ENCODE results near the gene IL15RA. TPM values are rescaled to one million over a fixed set of nuclear protein-coding genes. Genes with fewer than 3 reads are reported as not detected.

IL15RA gene
- total and polyA plus RNA-seq, 2 donors (not counting 1 experiment from before 2014, with no cell fraction given) = 9.3 to 9.6 TPM

DNA sequence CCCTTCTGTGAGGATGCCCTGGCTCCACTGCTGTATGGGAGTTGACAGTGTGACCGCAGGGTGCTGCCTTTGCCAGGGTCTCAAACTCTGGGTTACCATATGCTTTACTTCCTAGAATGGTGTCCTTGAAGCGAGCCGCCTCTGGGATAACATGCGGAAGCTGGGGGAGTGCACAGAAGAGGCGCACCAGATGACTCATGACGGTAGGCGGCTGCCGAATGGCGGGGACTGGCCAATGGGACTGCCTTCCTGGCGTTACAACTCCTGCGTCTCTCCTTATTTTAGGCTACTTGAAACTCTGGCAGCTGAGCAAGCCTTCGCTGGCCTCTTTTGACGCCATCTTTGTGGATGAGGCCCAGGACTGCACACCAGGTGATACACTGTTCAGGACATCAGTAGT lies 60.0 kb downstream of the IL15RA start:
- Histone ChIP-seq H3K4me1 (ENCODE audit: control insufficient read depth in 2 of 2, insufficient read depth in 2 of 2, low read length in 2 of 2) (no peaks in the 10 kb centered on the region), H3K36me3 (replicated peaks in 1 of 2; ENCODE audit: control extremely low read depth in 1 of 2, control insufficient read depth in 1 of 2, extremely low read depth in 1 of 2, insufficient read depth in 2 of 2, low read length in 1 of 2) (peaks cover 19 to 92% of the 10 kb centered on the region in 2 experiments), H3K27me3 (replicated peaks in 1 of 4; ENCODE audit: control extremely low read depth in 1 of 4, control insufficient read depth in 3 of 4, insufficient read depth in 4 of 4, low read length in 3 of 4) (no peaks in the 10 kb centered on the region), H3K27ac (ENCODE audit: low read length in 2 of 2) (no peak overlapping the region), H3K4me3 (ENCODE audit: control extremely low read depth in 1 of 5, extremely low read depth in 1 of 5, insufficient read depth in 1 of 5, low read depth in 2 of 5, low read length in 4 of 5) (no peak overlapping the region), H3K9me3 (ENCODE audit: control extremely low read depth in 1 of 3, control insufficient read depth in 2 of 3, insufficient read depth in 1 of 3, low read length in 2 of 3) (no peaks in the 10 kb centered on the region), H3K9ac (ENCODE audit: low read length) (no peak overlapping the region), H4K20me1 (ENCODE audit: control insufficient read depth, insufficient read depth, low read length, poor library complexity, severe bottlenecking) (peaks cover 4% of the 10 kb centered on the region), H3K79me2 (ENCODE audit: control insufficient read depth, insufficient read depth, low read length) (no peaks in the 10 kb centered on the region), H3K4me2 (replicated peaks; ENCODE audit: low read depth, low read length, poor library complexity, severe bottlenecking) (no peak overlapping the region), H2AFZ (ENCODE audit: insufficient read depth, low read depth, low read length, poor library complexity, severe bottlenecking) (no peak overlapping the region)
- no peaks in the 10 kb centered on the region for H3K27me3 Mint-ChIP-seq
- POLR2A ChIA-PET = no interaction called here
- H3K4me1 Mint-ChIP-seq = no peaks in the 10 kb centered on the region
- no peak overlapping the region for H3K4me3 Mint-ChIP-seq
- no peak overlapping the region for H3K27ac Mint-ChIP-seq
- ATAC-seq (ENCODE audit: low read depth) (no peak), DNase-seq (no peak)
- WGBS (ENCODE audit: insufficient coverage) = 98% methylated on average over 13 of the region's 13 CpGs
- CTCF ChIA-PET = no interaction called here
- intact Hi-C loops (cut with micrococcal nuclease) = no loop called here
- TF ChIP-seq EZH2 (IDR thresholded peaks at IDR 0.05; ENCODE audit: borderline replicate concordance, insufficient read depth, low read depth, low read length, poor library complexity, severe bottlenecking) = no peak
- TF ChIP-seq, protein P1, sequence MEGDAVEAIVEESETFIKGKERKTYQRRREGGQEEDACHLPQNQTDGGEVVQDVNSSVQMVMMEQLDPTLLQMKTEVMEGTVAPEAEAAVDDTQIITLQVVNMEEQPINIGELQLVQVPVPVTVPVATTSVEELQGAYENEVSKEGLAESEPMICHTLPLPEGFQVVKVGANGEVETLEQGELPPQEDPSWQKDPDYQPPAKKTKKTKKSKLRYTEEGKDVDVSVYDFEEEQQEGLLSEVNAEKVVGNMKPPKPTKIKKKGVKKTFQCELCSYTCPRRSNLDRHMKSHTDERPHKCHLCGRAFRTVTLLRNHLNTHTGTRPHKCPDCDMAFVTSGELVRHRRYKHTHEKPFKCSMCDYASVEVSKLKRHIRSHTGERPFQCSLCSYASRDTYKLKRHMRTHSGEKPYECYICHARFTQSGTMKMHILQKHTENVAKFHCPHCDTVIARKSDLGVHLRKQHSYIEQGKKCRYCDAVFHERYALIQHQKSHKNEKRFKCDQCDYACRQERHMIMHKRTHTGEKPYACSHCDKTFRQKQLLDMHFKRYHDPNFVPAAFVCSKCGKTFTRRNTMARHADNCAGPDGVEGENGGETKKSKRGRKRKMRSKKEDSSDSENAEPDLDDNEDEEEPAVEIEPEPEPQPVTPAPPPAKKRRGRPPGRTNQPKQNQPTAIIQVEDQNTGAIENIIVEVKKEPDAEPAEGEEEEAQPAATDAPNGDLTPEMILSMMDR (IDR thresholded peaks at IDR 0.05) = no peak
- no peaks in the 10 kb centered on the region for H3K9me3 Mint-ChIP-seq (ENCODE audit: insufficient read depth)

DNA sequence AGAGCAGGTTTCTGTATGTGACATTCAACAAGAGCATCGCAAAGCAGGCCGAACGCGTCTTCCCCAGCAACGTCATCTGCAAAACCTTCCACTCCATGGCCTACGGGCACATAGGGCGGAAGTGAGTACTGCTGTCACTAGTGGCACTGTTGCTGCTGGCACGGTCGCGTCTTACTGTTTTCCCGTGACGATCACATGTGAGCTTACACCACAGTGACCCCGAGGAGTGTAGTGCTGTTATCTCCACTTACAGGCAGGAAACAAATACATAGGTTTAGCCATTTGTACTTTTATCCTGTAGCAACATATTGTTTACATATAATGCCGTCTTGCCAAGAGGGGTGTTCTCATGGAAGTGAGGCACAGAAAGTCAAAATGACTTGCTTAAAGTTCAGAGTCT lies 61.9 kb downstream of the IL15RA start:
- no peaks in the 10 kb centered on the region for H3K9me3 ChIP-seq (ENCODE audit: control extremely low read depth in 1 of 3, control insufficient read depth in 2 of 3, insufficient read depth in 1 of 3, low read length in 2 of 3)
- Mint-ChIP-seq H3K27ac (no peak overlapping the region), H3K4me3 (no peak overlapping the region), H3K9me3 (ENCODE audit: insufficient read depth) (no peaks in the 10 kb centered on the region), H3K27me3 (no peaks in the 10 kb centered on the region), H3K4me1 (no peaks in the 10 kb centered on the region)
- ChIA-PET POLR2A (no interaction called here), CTCF (no interaction called here)
- H4K20me1 ChIP-seq (ENCODE audit: control insufficient read depth, insufficient read depth, low read length, poor library complexity, severe bottlenecking) = no peaks in the 10 kb centered on the region
- ATAC-seq (ENCODE audit: low read depth) = no peak
- H3K4me3 ChIP-seq (ENCODE audit: control extremely low read depth in 1 of 5, extremely low read depth in 1 of 5, insufficient read depth in 1 of 5, low read depth in 2 of 5, low read length in 4 of 5) = no peak overlapping the region
- H3K36me3 ChIP-seq (replicated peaks in 1 of 2; ENCODE audit: control extremely low read depth in 1 of 2, control insufficient read depth in 1 of 2, extremely low read depth in 1 of 2, insufficient read depth in 2 of 2, low read length in 1 of 2) = peaks cover 22 to 90% of the 10 kb centered on the region in 2 experiments
- intact Hi-C loops (cut with micrococcal nuclease) = no loop called here
- H3K9ac ChIP-seq (ENCODE audit: low read length) = no peak overlapping the region
- no peak for DNase-seq
- H3K4me1 ChIP-seq (ENCODE audit: control insufficient read depth in 2 of 2, insufficient read depth in 2 of 2, low read length in 2 of 2) = no peaks in the 10 kb centered on the region
- H3K27ac ChIP-seq (ENCODE audit: low read length in 2 of 2) = no peak overlapping the region
- H3K79me2 ChIP-seq (ENCODE audit: control insufficient read depth, insufficient read depth, low read length) = peaks cover 11% of the 10 kb centered on the region
- TF ChIP-seq, protein P1 (IDR thresholded peaks at IDR 0.05) = no peak
- no peak for TF ChIP-seq EZH2 (IDR thresholded peaks at IDR 0.05; ENCODE audit: borderline replicate concordance, insufficient read depth, low read depth, low read length, poor library complexity, severe bottlenecking)
- no peak overlapping the region for H3K4me2 ChIP-seq (replicated peaks; ENCODE audit: low read depth, low read length, poor library complexity, severe bottlenecking)
- no peaks in the 10 kb centered on the region for H3K27me3 ChIP-seq (replicated peaks in 1 of 4; ENCODE audit: control extremely low read depth in 1 of 4, control insufficient read depth in 3 of 4, insufficient read depth in 4 of 4, low read length in 3 of 4)
- WGBS (ENCODE audit: insufficient coverage) = 98% methylated on average over 10 of the region's 14 CpGs
- no peak overlapping the region for H2AFZ ChIP-seq (ENCODE audit: insufficient read depth, low read depth, low read length, poor library complexity, severe bottlenecking)

Measured in B cell (primary cell).